ENCODE data around the gene ARL17A.
"Not testable (repeated sequence)": the region's sequence is repeated elsewhere in the genome, so short reads cannot be mapped to it uniquely, and the experiment has no call there.

Gene ARL17A

GRCh38 chr17:46579083-46580075, at the start of gene ARL17A:
Gene ARL17A (minus strand): TSS chr17:46579691. CDS start chr17:46576322, 3,369 bp downstream.
- H3K4me2 ChIP-seq (ENCODE audit: insufficient read depth, low read length), result peak within 1 kb of the TSS; percentile 39; the same call in 1 of the 2 replicates
- not testable (repeated sequence) for H3K27me3 ChIP-seq (ENCODE audit: insufficient read depth, low read length, poor library complexity); H2AFZ ChIP-seq (ENCODE audit: low read depth, low read length); H3K9me3 ChIP-seq (ENCODE audit: insufficient read depth, low read length, severe bottlenecking); H3K4me3 ChIP-seq (ENCODE audit: low read depth in 1 of 2, low read length in 2 of 2); H4K20me1 ChIP-seq (ENCODE audit: insufficient read depth, low read length); H3K9ac ChIP-seq (ENCODE audit: low read depth, low read length); H3K27ac ChIP-seq (ENCODE audit: low read length); H3K79me2 ChIP-seq (ENCODE audit: insufficient read depth, low read length); H3K4me1 ChIP-seq (ENCODE audit: insufficient read depth, low read length); H3K36me3 ChIP-seq (ENCODE audit: insufficient read depth, low read length)
- ATAC-seq (ENCODE audit: insufficient read depth, low read depth) (peak; percentile 89), DNase-seq (peak; percentile 83)

GRCh38 chr17:46628753-46629436, 49.4 kb upstream of the ARL17A start:
- H2AFZ ChIP-seq (ENCODE audit: low read depth, low read length); H3K36me3 ChIP-seq (ENCODE audit: insufficient read depth, low read length); H3K79me2 ChIP-seq (ENCODE audit: insufficient read depth, low read length); H3K9ac ChIP-seq (ENCODE audit: low read depth, low read length); H3K27ac ChIP-seq (ENCODE audit: low read length); H3K4me2 ChIP-seq (ENCODE audit: insufficient read depth, low read length); DNase-seq; H3K9me3 ChIP-seq (ENCODE audit: insufficient read depth, low read length, severe bottlenecking); H3K27me3 ChIP-seq (ENCODE audit: insufficient read depth, low read length, poor library complexity); H4K20me1 ChIP-seq (ENCODE audit: insufficient read depth, low read length); H3K4me3 ChIP-seq (ENCODE audit: low read depth in 1 of 2, low read length in 2 of 2); H3K4me1 ChIP-seq (ENCODE audit: insufficient read depth, low read length): not testable (repeated sequence)
- peak; percentile 99 for ATAC-seq (ENCODE audit: insufficient read depth, low read depth)

DNA sequence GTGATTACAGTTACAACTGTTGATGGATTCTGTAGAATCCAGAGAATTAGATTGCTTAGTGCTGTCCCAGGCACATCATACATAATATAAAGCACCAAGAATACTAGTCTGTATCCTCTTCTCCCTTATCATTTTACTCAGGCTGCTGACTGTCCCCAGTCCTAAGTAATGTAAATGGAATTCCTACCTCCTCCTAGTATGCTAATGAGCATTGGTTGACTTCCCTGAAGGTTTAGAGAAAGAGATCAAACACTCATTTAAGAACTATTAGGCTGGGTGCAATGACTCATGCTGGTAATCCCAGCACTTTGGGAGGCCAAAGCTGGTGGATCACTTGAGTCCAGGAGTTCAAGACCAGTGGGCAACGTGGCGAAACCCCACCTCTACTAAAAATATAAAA, 48.0 kb upstream of the ARL17A start:
- H3K4me1 ChIP-seq (ENCODE audit: insufficient read depth, low read length); H3K4me2 ChIP-seq (ENCODE audit: insufficient read depth, low read length); ATAC-seq (ENCODE audit: insufficient read depth, low read depth); H3K79me2 ChIP-seq (ENCODE audit: insufficient read depth, low read length); H3K27me3 ChIP-seq (ENCODE audit: insufficient read depth, low read length, poor library complexity); H3K4me3 ChIP-seq (ENCODE audit: low read depth in 1 of 2, low read length in 2 of 2); H2AFZ ChIP-seq (ENCODE audit: low read depth, low read length); H3K9me3 ChIP-seq (ENCODE audit: insufficient read depth, low read length, severe bottlenecking); DNase-seq; H3K9ac ChIP-seq (ENCODE audit: low read depth, low read length); H4K20me1 ChIP-seq (ENCODE audit: insufficient read depth, low read length); H3K27ac ChIP-seq (ENCODE audit: low read length); H3K36me3 ChIP-seq (ENCODE audit: insufficient read depth, low read length): not testable (repeated sequence)

DNA sequence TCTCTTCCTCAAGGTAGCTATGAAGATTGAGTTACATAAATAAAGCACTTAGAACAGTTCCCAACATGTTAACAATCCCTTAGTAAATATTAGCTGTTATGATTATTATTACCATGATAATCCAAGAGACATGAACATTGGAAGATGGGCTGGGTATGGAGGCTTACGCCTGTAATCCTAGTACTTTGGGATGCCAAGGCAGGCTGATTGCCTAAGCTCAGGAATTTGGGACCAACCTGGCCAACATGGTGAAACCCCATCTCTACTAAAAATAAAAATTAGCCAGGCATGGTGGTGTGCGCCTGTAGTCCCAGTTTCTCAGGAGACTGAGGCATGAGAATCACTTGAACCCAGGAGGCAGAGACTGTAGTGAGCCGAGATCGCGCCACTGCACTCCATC, 45.2 kb upstream of the ARL17A start:
- not testable (repeated sequence) for H2AFZ ChIP-seq (ENCODE audit: low read depth, low read length); ATAC-seq (ENCODE audit: insufficient read depth, low read depth); H3K4me2 ChIP-seq (ENCODE audit: insufficient read depth, low read length); H3K27ac ChIP-seq (ENCODE audit: low read length); H3K27me3 ChIP-seq (ENCODE audit: insufficient read depth, low read length, poor library complexity); H3K36me3 ChIP-seq (ENCODE audit: insufficient read depth, low read length); H3K9me3 ChIP-seq (ENCODE audit: insufficient read depth, low read length, severe bottlenecking); H3K9ac ChIP-seq (ENCODE audit: low read depth, low read length); DNase-seq; H4K20me1 ChIP-seq (ENCODE audit: insufficient read depth, low read length); H3K4me3 ChIP-seq (ENCODE audit: low read depth in 1 of 2, low read length in 2 of 2); H3K79me2 ChIP-seq (ENCODE audit: insufficient read depth, low read length); H3K4me1 ChIP-seq (ENCODE audit: insufficient read depth, low read length)

- not testable (repeated sequence) for H3K4me1 ChIP-seq (ENCODE audit: insufficient read depth, low read length); DNase-seq; H3K27ac ChIP-seq (ENCODE audit: low read length); H3K27me3 ChIP-seq (ENCODE audit: insufficient read depth, low read length, poor library complexity); H3K36me3 ChIP-seq (ENCODE audit: insufficient read depth, low read length); H3K9ac ChIP-seq (ENCODE audit: low read depth, low read length); H3K9me3 ChIP-seq (ENCODE audit: insufficient read depth, low read length, severe bottlenecking); H3K79me2 ChIP-seq (ENCODE audit: insufficient read depth, low read length); ATAC-seq (ENCODE audit: insufficient read depth, low read depth); H4K20me1 ChIP-seq (ENCODE audit: insufficient read depth, low read length); H2AFZ ChIP-seq (ENCODE audit: low read depth, low read length); H3K4me3 ChIP-seq (ENCODE audit: low read depth in 1 of 2, low read length in 2 of 2); H3K4me2 ChIP-seq (ENCODE audit: insufficient read depth, low read length)
Observed at GRCh38 chr17:46623790-46624189, 44.3 kb upstream of the ARL17A start.

DNA sequence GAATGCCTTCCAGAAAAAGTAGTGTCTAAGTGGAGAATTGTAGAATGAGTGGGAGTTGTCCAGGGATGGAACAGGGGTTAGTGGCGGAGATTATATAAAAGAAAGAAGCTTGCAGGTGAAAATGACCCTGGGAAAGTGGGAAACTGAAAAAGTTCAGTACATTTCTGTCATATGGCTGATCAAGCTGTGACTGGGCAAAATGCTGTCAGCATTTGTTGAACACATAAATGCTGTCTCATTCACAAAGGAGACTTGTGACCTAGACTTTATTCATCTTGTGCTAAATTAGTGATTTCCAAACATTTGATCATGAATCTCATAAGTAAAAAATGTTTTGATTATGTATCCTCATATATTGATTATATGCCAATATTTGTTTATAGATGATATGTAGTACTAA, 39.5 kb upstream of the ARL17A start:
- not testable (repeated sequence) for H3K36me3 ChIP-seq (ENCODE audit: insufficient read depth, low read length); H2AFZ ChIP-seq (ENCODE audit: low read depth, low read length); DNase-seq; H3K9me3 ChIP-seq (ENCODE audit: insufficient read depth, low read length, severe bottlenecking); H3K27ac ChIP-seq (ENCODE audit: low read length); H3K4me3 ChIP-seq (ENCODE audit: low read depth in 1 of 2, low read length in 2 of 2); H3K9ac ChIP-seq (ENCODE audit: low read depth, low read length); H4K20me1 ChIP-seq (ENCODE audit: insufficient read depth, low read length); H3K79me2 ChIP-seq (ENCODE audit: insufficient read depth, low read length); H3K4me2 ChIP-seq (ENCODE audit: insufficient read depth, low read length); ATAC-seq (ENCODE audit: insufficient read depth, low read depth); H3K27me3 ChIP-seq (ENCODE audit: insufficient read depth, low read length, poor library complexity); H3K4me1 ChIP-seq (ENCODE audit: insufficient read depth, low read length)

DNA sequence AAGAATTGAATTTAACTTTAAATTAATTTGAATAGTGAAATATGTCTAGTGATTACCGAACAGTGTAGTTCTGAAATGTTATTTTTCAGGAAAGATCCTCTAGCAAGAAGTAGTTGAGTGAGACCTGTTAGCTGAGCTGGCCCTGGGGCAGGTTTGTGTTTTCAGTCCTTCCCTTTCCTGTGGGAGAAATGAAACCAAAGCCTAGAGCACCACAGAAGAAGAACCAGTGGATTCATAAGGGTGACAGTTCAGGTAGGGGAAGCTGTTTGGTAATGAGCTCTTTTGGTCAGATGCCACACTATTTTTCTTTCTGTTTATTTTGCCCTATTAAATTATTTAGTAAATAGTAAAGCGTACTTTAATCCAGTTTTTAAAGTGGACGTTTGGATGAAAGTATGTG, 37.6 kb upstream of the ARL17A start:
- not testable (repeated sequence) for H3K9ac ChIP-seq (ENCODE audit: low read depth, low read length); H3K9me3 ChIP-seq (ENCODE audit: insufficient read depth, low read length, severe bottlenecking); H2AFZ ChIP-seq (ENCODE audit: low read depth, low read length); ATAC-seq (ENCODE audit: insufficient read depth, low read depth); H3K4me2 ChIP-seq (ENCODE audit: insufficient read depth, low read length); H3K4me1 ChIP-seq (ENCODE audit: insufficient read depth, low read length); H3K27me3 ChIP-seq (ENCODE audit: insufficient read depth, low read length, poor library complexity); H3K79me2 ChIP-seq (ENCODE audit: insufficient read depth, low read length); H3K4me3 ChIP-seq (ENCODE audit: low read depth in 1 of 2, low read length in 2 of 2); H4K20me1 ChIP-seq (ENCODE audit: insufficient read depth, low read length); H3K36me3 ChIP-seq (ENCODE audit: insufficient read depth, low read length); H3K27ac ChIP-seq (ENCODE audit: low read length); DNase-seq

DNA sequence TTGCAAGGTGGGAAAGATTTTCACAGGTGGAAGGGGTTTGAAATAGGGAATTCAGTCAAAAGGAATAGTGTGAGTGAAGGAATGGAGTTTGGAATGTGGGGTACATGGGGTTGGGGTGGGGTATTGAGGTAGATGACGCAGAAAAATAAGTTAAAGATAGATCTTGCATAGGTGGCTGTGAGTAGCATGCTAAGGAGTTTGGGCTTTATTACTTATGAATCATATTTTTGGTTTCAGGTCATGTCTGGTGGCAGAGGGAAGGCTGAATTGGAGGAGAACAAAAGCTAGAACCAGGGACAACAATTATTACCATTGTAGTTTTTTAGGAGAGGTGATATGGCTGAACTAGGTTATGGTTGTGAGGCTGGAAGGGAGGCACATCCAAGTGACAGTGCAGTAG, 34.4 kb upstream of the ARL17A start:
- H3K79me2 ChIP-seq (ENCODE audit: insufficient read depth, low read length); ATAC-seq (ENCODE audit: insufficient read depth, low read depth); H3K4me2 ChIP-seq (ENCODE audit: insufficient read depth, low read length); H3K9ac ChIP-seq (ENCODE audit: low read depth, low read length); H3K4me3 ChIP-seq (ENCODE audit: low read depth in 1 of 2, low read length in 2 of 2); H3K4me1 ChIP-seq (ENCODE audit: insufficient read depth, low read length); H3K36me3 ChIP-seq (ENCODE audit: insufficient read depth, low read length); H4K20me1 ChIP-seq (ENCODE audit: insufficient read depth, low read length); H3K9me3 ChIP-seq (ENCODE audit: insufficient read depth, low read length, severe bottlenecking); H3K27ac ChIP-seq (ENCODE audit: low read length); H3K27me3 ChIP-seq (ENCODE audit: insufficient read depth, low read length, poor library complexity); H2AFZ ChIP-seq (ENCODE audit: low read depth, low read length); DNase-seq: not testable (repeated sequence)

Measured in DND-41 (cell line).